Endodermal cell (in vitro differentiated cells): ENCODE results near the gene OTUD7B. TPM values are rescaled to one million over a fixed set of nuclear protein-coding genes. Genes with fewer than 3 reads are reported as not detected.
A peak's percentile ranks its signal among the peaks of the same experiment; 100 is the strongest.

Experiments
- DNase-seq: peaks from one replicate; pipeline ENCODE4 v3.0.0-alpha.2; 2017
- H3K27ac ChIP-seq: 2 replicates; pipeline ENCODE4 v1.5.1; 2013; ENCODE audit warnings: mild to moderate bottlenecking, low read depth, low read length, moderate library complexity
- H3K27me3 ChIP-seq: 2 replicates; pipeline ENCODE4 v1.6.1; 2013; ENCODE audit warnings: mild to moderate bottlenecking, low read length, moderate library complexity; ENCODE audit not compliant: insufficient read depth, control insufficient read depth, poor library complexity, severe bottlenecking
- H3K36me3 ChIP-seq: 2 replicates; pipeline ENCODE4 v1.7.0; 2013; ENCODE audit warnings: mild to moderate bottlenecking, low read length, moderate library complexity; ENCODE audit not compliant: control insufficient read depth, insufficient read depth
- H3K4me1 ChIP-seq: one replicate; pipeline ENCODE4 v1.7.0; 2013; ENCODE audit warnings: low read length; ENCODE audit not compliant: control insufficient read depth, insufficient read depth
- H3K4me3 ChIP-seq: 2 replicates; pipeline ENCODE4 v1.5.1; 2013; ENCODE audit warnings: mild to moderate bottlenecking, low read length, moderate library complexity
- H3K9ac ChIP-seq: 2 replicates; pipeline ENCODE4 v1.6.1; 2013; ENCODE audit warnings: mild to moderate bottlenecking, low read length, moderate library complexity; ENCODE audit not compliant: poor library complexity, severe bottlenecking; ENCODE audit errors: extremely low read depth
- H3K9me3 ChIP-seq: 2 replicates; pipeline ENCODE4 v1.6.1; 2013; ENCODE audit warnings: mild to moderate bottlenecking, low read length, moderate library complexity; ENCODE audit not compliant: control insufficient read depth
- H3K27ac Mint-ChIP-seq: 2 replicates; pipeline ENCODE4 v1.8.0; 2020; ENCODE audit warnings: mixed read lengths
- H3K27me3 Mint-ChIP-seq: 2 replicates; pipeline ENCODE4 v1.8.0; 2021; ENCODE audit warnings: mild to moderate bottlenecking, mixed read lengths; ENCODE audit not compliant: insufficient read depth
- H3K36me3 Mint-ChIP-seq: 2 replicates; pipeline ENCODE4 v1.8.0; 2020; ENCODE audit warnings: low read depth, mixed read lengths
- H3K4me1 Mint-ChIP-seq: 2 replicates; pipeline ENCODE4 v1.8.0; 2020; ENCODE audit warnings: mixed read lengths
- H3K4me3 Mint-ChIP-seq: 2 replicates; pipeline ENCODE4 v1.8.0; 2020; ENCODE audit warnings: mild to moderate bottlenecking, moderate library complexity, mixed read lengths
- H3K9me3 Mint-ChIP-seq: 2 replicates; pipeline ENCODE4 v1.8.0; 2020; ENCODE audit warnings: mild to moderate bottlenecking, mixed read lengths
- WGBS, 2 experiments: methylation state at CpG; one replicate each; pipeline versions ENCODE4 v1.1.5 to v1.1.7; 2013; ENCODE audit warnings: missing lambda C conversion rate in 2 of 2, mixed read lengths in 1 of 2; ENCODE audit not compliant: insufficient coverage in 1 of 2, insufficient read length in 1 of 2; 5-methylcytosine and 5-hydroxymethylcytosine counted together
- total RNA-seq, 2 donors: library from RNA; stranded (reverse); fragmentation: NEBNext Ultra II Directional in 1 of 2; extraction: Animal tissue kit (Norgen Biotek cat#: 25700) in 1 of 2; gene quantifications; 2 replicates in 1 of 2; 3 replicates in 1 of 2; pipeline ENCODE4 v1.2.1, GENCODE V29; 2021
- TF ChIP-seq, protein P1 (sequence below): fragments of 200-600 bp; sonication (generic); conservative IDR thresholded peaks from 2 replicates; pipeline ENCODE4 v1.5.0; 2021; ENCODE audit warnings: antibody characterized with exemption, mild to moderate bottlenecking

Gene OTUD7B
- total RNA-seq, 2 donors from 2014 or later: 26.6 to 31.1 TPM

- H3K27me3 ChIP-seq: no peaks in the 10 kb centered on the region
- peak overlapping the region; percentile 92 for H3K4me3 ChIP-seq
- TF ChIP-seq, protein P1, sequence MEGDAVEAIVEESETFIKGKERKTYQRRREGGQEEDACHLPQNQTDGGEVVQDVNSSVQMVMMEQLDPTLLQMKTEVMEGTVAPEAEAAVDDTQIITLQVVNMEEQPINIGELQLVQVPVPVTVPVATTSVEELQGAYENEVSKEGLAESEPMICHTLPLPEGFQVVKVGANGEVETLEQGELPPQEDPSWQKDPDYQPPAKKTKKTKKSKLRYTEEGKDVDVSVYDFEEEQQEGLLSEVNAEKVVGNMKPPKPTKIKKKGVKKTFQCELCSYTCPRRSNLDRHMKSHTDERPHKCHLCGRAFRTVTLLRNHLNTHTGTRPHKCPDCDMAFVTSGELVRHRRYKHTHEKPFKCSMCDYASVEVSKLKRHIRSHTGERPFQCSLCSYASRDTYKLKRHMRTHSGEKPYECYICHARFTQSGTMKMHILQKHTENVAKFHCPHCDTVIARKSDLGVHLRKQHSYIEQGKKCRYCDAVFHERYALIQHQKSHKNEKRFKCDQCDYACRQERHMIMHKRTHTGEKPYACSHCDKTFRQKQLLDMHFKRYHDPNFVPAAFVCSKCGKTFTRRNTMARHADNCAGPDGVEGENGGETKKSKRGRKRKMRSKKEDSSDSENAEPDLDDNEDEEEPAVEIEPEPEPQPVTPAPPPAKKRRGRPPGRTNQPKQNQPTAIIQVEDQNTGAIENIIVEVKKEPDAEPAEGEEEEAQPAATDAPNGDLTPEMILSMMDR: no peak
- no peak overlapping the region for H3K27ac ChIP-seq
- WGBS, 2 experiments: 0 to 8% methylated on average over 1 to 10 of the region's 10 CpGs
- no peak for DNase-seq
- H3K4me3 Mint-ChIP-seq: peak overlapping the region; percentile 74
- H3K9me3 Mint-ChIP-seq: no peaks in the 10 kb centered on the region
- peaks cover 7% of the 10 kb centered on the region for H3K36me3 Mint-ChIP-seq
- peak overlapping the region; percentile 59 for H3K9ac ChIP-seq
- H3K36me3 ChIP-seq: no peaks in the 10 kb centered on the region
- peaks cover 10% of the 10 kb centered on the region for H3K4me1 ChIP-seq
- peaks cover 3% of the 10 kb centered on the region for H3K27me3 Mint-ChIP-seq
- no peaks in the 10 kb centered on the region for H3K9me3 ChIP-seq
- H3K4me1 Mint-ChIP-seq: peaks cover 27% of the 10 kb centered on the region
- no peak overlapping the region for H3K27ac Mint-ChIP-seq
Measured at GRCh38 chr1:149916898-149917252, 93.7 kb downstream of the OTUD7B start.

DNA sequence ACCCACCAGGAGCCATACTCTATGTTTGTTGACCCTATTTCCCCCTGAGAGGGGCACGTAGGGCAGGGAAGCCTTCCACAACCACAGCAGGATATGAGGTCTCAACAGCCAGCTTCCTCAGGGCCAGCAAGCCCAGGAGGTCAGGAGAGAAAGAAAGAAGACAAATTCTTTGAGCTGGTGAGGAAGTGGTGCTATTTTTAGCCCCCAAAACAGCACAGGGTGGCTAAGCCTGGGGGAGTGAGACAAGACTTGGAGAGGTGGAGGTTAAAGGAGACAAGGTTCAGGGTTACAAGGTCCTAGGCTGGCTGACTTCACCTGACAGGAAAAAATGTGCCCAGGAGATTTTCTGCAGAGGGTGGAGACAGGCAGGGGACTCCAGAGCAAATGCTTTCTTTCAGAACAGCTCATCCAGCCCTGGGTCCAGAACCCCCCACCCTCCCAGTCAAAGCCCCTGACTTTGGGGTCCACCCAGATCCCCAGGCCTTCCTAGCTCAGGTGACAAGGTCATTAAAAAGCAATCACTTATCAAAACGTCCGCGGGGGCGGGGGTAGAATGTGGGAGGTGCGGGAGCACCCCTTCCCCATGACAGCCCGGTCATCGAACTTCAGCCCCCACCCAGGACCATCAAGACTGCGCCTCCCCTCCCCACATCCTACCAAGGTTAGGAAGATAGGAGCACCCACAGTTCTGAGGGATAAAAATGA lies 94.2 kb downstream of the OTUD7B start:
- peaks cover 10% of the 10 kb centered on the region for H3K4me1 ChIP-seq
- H3K36me3 ChIP-seq: peaks cover 3% of the 10 kb centered on the region
- Mint-ChIP-seq H3K4me1 (peaks cover 27% of the 10 kb centered on the region), H3K36me3 (peaks cover 7% of the 10 kb centered on the region), H3K27me3 (peaks cover 3% of the 10 kb centered on the region), H3K27ac (no peak overlapping the region), H3K4me3 (peak overlapping the region; percentile 74), H3K9me3 (no peaks in the 10 kb centered on the region)
- peak overlapping the region; percentile 92 for H3K4me3 ChIP-seq
- peak; percentile 50 for DNase-seq
- H3K9ac ChIP-seq: no peak overlapping the region
- WGBS, 2 experiments: 11% methylated on average over 8 of the region's 9 CpGs; no CpG with 5 or more reads in 1 of the 2 experiments
- TF ChIP-seq, protein P1: no peak
- H3K9me3 ChIP-seq: no peaks in the 10 kb centered on the region
- H3K27ac ChIP-seq: no peak overlapping the region
- no peaks in the 10 kb centered on the region for H3K27me3 ChIP-seq

GRCh38 chr1:149915429-149916192 lies 94.9 kb downstream of the OTUD7B start:
- no peaks in the 10 kb centered on the region for H3K9me3 Mint-ChIP-seq
- Histone ChIP-seq H3K36me3 (peaks cover 7% of the 10 kb centered on the region), H3K9ac (no peak overlapping the region), H3K4me1 (peaks cover 10% of the 10 kb centered on the region), H3K4me3 (no peak overlapping the region), H3K27me3 (no peaks in the 10 kb centered on the region), H3K9me3 (no peaks in the 10 kb centered on the region), H3K27ac (no peak overlapping the region)
- peaks cover 3% of the 10 kb centered on the region for H3K27me3 Mint-ChIP-seq
- DNase-seq: no peak
- peaks cover 7% of the 10 kb centered on the region for H3K36me3 Mint-ChIP-seq
- peaks cover 27% of the 10 kb centered on the region for H3K4me1 Mint-ChIP-seq
- TF ChIP-seq, protein P1: no peak
- H3K4me3 Mint-ChIP-seq: peak overlapping the region; percentile 74
- 79 to 89% methylated on average over 4 to 11 of the region's 11 CpGs for WGBS, 2 experiments
- H3K27ac Mint-ChIP-seq: no peak overlapping the region
